GM12865 (cell line): ENCODE data around the gene ZNF57.

Source experiments
- DNase-seq: peaks from one replicate; pipeline ENCODE4 v3.0.0; 2010; ENCODE audit warnings: low read depth
- H3K4me3 ChIP-seq: 2 replicates; pipeline ENCODE4 v1.5.1; 2011; ENCODE audit warnings: mild to moderate bottlenecking, low read depth, low read length, control low read depth
- TF ChIP-seq, protein P1 (sequence below): IDR thresholded peaks from 2 replicates; pipeline ENCODE4 v1.5.1; 2011; ENCODE audit warnings: low read length, control low read depth, low read depth, inconsistent platforms; ENCODE audit not compliant: insufficient read depth; ENCODE audit errors: missing control alignments

The ZNF57 gene

DNA sequence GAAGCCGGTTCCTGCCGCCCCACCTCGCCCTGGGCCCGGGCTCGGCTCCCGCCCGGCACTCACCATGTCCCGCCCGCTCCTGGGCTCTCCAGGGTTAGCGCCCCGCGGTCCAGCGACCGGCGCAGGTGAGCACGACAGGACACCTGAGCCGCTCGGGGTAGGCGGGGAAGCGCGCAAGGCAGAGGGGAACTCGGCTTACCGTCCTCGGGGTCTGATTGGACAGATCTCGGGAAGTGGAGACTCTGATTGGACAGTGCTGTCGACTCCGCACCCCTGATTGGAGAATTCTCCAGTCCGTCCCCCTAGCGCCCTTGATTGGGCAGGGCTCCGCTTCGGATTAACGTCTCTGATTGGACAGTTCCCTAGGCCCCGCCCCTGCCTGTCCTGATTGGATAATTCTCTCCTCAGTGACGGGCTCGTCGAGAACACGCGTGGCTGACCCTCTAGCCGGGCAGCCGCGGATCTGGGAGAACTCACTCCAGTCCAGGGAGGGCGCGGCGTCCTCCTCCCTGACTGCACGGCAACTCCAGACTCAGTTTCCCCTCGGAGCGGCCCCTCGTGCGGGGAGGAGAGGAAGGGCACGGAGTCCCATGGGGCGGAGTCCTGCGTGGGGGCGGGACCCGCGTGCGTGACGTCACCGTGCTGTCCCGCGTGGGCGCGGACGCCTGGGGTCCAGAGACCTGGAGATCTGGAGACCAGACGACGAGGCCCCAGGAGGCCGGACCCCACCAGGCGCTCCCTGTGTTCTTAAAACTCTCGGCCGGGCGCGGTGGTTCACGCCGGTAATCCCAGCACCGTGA, 44.2 kb downstream of the ZNF57 start, which contains the start of gene ZNF77:
Gene ZNF77 (minus strand): TSS at position 197 of the 800 bp plus-strand sequence. CDS start 131 bp downstream, at position 66.
- DNase-seq = peak; percentile 98
- H3K4me3 ChIP-seq = peak within 1 kb of the TSS; percentile 70
- TF ChIP-seq, protein P1, sequence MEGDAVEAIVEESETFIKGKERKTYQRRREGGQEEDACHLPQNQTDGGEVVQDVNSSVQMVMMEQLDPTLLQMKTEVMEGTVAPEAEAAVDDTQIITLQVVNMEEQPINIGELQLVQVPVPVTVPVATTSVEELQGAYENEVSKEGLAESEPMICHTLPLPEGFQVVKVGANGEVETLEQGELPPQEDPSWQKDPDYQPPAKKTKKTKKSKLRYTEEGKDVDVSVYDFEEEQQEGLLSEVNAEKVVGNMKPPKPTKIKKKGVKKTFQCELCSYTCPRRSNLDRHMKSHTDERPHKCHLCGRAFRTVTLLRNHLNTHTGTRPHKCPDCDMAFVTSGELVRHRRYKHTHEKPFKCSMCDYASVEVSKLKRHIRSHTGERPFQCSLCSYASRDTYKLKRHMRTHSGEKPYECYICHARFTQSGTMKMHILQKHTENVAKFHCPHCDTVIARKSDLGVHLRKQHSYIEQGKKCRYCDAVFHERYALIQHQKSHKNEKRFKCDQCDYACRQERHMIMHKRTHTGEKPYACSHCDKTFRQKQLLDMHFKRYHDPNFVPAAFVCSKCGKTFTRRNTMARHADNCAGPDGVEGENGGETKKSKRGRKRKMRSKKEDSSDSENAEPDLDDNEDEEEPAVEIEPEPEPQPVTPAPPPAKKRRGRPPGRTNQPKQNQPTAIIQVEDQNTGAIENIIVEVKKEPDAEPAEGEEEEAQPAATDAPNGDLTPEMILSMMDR = no peak

DNA sequence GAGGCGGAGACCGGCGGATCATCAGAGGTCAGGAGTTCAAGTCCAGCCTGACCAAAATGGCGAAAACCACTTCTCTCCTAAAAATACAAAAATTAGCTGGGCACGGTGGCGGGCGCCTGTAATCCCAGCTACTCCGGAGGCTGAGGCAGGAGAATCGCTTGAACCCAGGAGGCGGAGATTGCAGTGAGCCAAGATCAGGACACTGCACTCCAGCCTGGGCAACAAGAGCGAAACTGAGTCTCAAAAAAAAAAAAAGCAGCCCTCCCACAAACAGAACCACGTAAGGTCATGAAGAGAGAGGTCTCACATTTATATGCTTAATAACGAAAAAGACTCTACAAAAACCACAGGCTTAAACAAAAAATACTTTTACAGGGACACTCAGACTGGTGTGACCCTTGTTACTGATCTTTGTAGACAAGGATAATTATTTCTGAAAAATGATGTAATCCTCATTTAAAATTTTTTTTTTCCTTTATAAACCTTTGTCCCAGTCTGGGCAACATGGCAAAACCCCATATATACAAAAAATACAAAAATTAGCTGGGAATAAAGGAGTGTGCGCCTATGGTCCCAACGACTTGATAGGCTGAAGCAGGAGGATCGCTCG, 45.0 kb downstream of the ZNF57 start:
- TF ChIP-seq, protein P1 = no peak
- DNase-seq = no peak
- H3K4me3 ChIP-seq = peak overlapping the region; percentile 70

DNA sequence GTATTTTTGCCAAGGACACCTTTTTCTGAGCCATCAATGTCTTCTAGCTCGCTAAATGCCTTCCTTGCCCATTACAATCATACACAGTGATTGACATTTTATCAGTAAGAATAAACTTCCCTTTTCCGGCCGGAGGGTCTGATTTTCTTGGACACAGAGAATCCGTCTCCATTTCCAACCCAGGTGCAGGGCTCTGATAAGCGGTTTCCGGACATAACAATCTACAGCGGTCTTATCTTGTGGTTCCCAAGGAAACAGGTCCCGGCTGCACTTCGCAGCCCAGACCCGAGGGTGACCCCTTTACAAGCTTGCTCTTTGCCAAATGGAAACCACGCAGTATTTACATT, 49.2 kb downstream of the ZNF57 start:
- peak overlapping the region; percentile 86 for H3K4me3 ChIP-seq
- DNase-seq = peak; percentile 77
- TF ChIP-seq, protein P1 = no peak

DNA sequence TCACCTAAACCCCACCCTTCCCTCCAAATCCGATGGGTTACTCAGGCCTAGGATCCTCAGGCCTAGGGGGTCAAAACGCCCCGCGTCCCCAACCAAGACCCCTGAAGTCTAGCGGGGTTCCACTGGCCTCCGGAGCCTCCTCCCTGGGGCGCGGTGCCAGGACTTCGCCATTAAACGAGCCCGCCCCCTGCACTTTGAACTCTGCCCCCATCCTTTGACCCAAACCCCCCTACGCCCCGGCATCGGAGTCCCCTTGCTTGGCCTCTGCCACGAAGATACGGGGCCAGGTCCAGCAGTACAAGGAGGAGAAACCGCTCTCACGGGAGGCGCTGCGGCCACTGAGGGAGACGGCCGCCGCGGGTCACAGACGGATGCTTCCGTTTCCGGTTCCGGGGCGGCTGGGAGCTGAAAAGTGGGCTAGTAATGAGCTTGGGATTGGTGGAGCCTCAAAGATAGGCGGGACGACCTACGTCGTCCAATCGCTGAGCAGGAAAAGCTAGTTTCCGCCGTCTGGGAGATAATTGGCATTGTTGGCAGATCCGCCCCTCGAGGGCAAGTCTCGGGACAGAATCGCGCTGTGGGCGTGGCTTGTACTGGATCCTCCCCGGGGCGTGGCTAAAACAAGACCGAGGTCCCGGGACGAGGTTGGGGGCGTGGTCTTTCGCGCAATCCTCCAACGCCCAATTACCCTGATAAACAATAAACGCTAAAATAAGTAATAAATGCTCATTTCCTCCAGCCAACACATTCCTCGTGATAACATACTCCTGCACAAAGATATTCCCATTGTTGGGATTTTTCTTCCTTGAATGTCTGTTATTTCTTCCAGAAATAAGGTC, 49.8 kb downstream of the ZNF57 start:
- peak overlapping the region; percentile 86 for H3K4me3 ChIP-seq
- TF ChIP-seq, protein P1 = no peak
- DNase-seq = peak; percentile 99

DNA sequence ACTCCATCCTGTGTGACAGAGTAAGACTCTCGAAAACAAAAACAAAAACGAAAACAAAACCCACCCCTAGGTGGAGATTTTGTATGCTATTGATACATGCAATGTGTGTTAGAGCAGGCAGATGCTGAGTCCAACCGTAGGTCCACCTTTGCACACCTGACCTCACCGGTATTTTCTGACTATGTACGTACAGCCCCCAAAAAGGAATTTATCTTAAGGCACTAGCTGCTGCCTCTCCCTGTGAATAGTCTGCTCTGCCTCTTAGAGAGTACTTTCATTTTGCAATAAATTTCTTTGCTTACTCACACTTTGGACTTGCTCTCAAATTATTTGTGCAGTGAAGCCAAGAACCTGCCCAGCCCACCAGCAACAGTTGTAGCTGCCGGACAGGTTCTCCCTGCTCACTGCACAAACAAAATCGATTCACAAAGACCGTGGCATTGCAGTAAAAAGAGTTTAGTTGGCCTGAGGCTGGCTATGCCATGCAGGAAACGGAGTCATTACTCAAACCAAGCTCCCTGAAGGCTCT, 52.3 kb downstream of the ZNF57 start:
- no peak overlapping the region for H3K4me3 ChIP-seq

DNA sequence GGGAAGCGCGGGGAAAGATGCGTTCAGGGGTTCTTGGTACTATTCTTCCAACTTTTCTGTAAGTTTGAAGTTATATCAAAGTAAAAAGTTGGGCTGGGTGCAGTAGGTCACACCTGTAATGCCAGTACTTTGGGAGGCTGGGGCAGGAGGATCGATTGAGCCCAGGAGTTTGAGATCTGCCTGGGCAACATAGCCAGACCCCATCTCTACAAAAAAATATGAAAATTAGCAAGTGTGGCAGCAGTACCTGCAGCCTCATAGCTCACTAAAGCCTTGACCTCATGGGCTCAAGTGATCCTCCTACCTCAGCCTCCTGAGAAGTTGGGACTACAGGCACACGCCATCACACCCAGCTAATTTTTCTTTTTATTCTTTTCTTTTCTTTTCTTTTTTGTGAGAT, 56.4 kb downstream of the ZNF57 start:
- TF ChIP-seq, protein P1 = no peak
- no peak for DNase-seq
- no peak overlapping the region for H3K4me3 ChIP-seq

More for the DNA sequence above, 52.3 kb downstream of the ZNF57 start:
- peak; percentile 49 for DNase-seq
- TF ChIP-seq, protein P1 = peak; percentile 15
